Esophagus squamous epithelium (tissue), 4 donors: ENCODE results near the gene MED17.

ENCODE experiments used
- CTCF ChIP-seq, 6 experiments: fragments of 450-650 bp in 4 of 6; fragments of 200-600 bp in 2 of 6; sonication (generic) in 2 of 6; IDR thresholded peaks; one replicate each; pipeline ENCODE4 v1.5.1; 2016 to 2019; ENCODE audit warnings: antibody characterized with exemption in 6 of 6, mild to moderate bottlenecking in 4 of 6, moderate library complexity in 4 of 6
- POLR2A ChIP-seq, 4 donors: fragments of 450-650 bp; IDR thresholded peaks; one replicate each; pipeline ENCODE4 v1.6.1; 2017; ENCODE audit warnings: antibody characterized with exemption in 4 of 4, mild to moderate bottlenecking in 4 of 4, moderate library complexity in 3 of 4

- TF ChIP-seq POLR2A (IDR thresholded peaks at IDR 0.05), result no peak
- TF ChIP-seq CTCF (IDR thresholded peaks at IDR 0.05), result no peak
Measured at GRCh38 chr11:93796441-93797231, 12.6 kb downstream of the MED17 start.
